Trophoblast cell (in vitro differentiated cells and primary cell): Measurements from ENCODE around the gene SCAPER.

Source experiments
- DNase-seq, 2 donors: peaks; one replicate each; pipeline ENCODE4 v3.0.0-alpha.2; 2016
- H2AFZ ChIP-seq: 2 replicates; pipeline ENCODE4 v1.6.1; 2013; ENCODE audit warnings: low read length, moderate library complexity, mild to moderate bottlenecking; ENCODE audit not compliant: insufficient read depth, poor library complexity
- H2AK5ac ChIP-seq: 2 replicates; pipeline ENCODE4 v1.6.1; 2013; ENCODE audit warnings: mild to moderate bottlenecking, low read length
- H2BK120ac ChIP-seq: 2 replicates; pipeline ENCODE4 v1.6.1; 2013; ENCODE audit warnings: low read length, mild to moderate bottlenecking, moderate library complexity; ENCODE audit not compliant: insufficient read depth, poor library complexity
- H2BK12ac ChIP-seq: 2 replicates; pipeline ENCODE4 v1.6.1; 2013; ENCODE audit warnings: mild to moderate bottlenecking, low read length, moderate library complexity
- H2BK5ac ChIP-seq: 2 replicates; pipeline ENCODE4 v1.6.1; 2013; ENCODE audit warnings: low read length, low read depth, moderate library complexity, mild to moderate bottlenecking; ENCODE audit not compliant: poor library complexity
- H3K14ac ChIP-seq: 2 replicates; pipeline ENCODE4 v1.6.1; 2013; ENCODE audit warnings: mild to moderate bottlenecking, low read length
- H3K18ac ChIP-seq: 2 replicates; pipeline ENCODE4 v1.6.1; 2013; ENCODE audit warnings: mild to moderate bottlenecking, low read length
- H3K23ac ChIP-seq: 2 replicates; pipeline ENCODE4 v1.6.1; 2013; ENCODE audit warnings: low read length
- H3K27ac ChIP-seq: 2 replicates; pipeline ENCODE4 v1.5.1; 2013; ENCODE audit warnings: low read depth, mild to moderate bottlenecking, inconsistent platforms, low read length, moderate library complexity
- H3K27me3 ChIP-seq: 2 replicates; pipeline ENCODE4 v1.6.1; 2013; ENCODE audit warnings: inconsistent platforms, mild to moderate bottlenecking, low read length, moderate library complexity; ENCODE audit not compliant: insufficient read depth
- H3K36me3 ChIP-seq, 2 experiments: 1 replicate in 1 of 2; 2 replicates in 1 of 2; pipeline ENCODE4 v1.6.1; 2013; ENCODE audit warnings: low read length in 2 of 2, mild to moderate bottlenecking in 2 of 2, moderate library complexity in 1 of 2; ENCODE audit not compliant: insufficient read depth in 2 of 2, control insufficient read depth in 1 of 2
- H3K4ac ChIP-seq: 2 replicates; pipeline ENCODE4 v1.6.1; 2013; ENCODE audit warnings: low read depth, mild to moderate bottlenecking, low read length, moderate library complexity
- H3K4me1 ChIP-seq, 2 experiments: 1 replicate in 1 of 2; 2 replicates in 1 of 2; pipeline ENCODE4 v1.6.1; 2013; ENCODE audit warnings: low read length in 2 of 2, mild to moderate bottlenecking in 2 of 2, moderate library complexity in 1 of 2; ENCODE audit not compliant: insufficient read depth in 2 of 2, control insufficient read depth in 1 of 2
- H3K4me2 ChIP-seq: 2 replicates; pipeline ENCODE4 v1.6.1; 2013; ENCODE audit warnings: inconsistent platforms, mild to moderate bottlenecking, low read length, moderate library complexity
- H3K4me3 ChIP-seq: 2 replicates; pipeline ENCODE4 v1.5.1; 2013; ENCODE audit warnings: mild to moderate bottlenecking, low read depth, low read length, inconsistent platforms
- H3K79me1 ChIP-seq: one replicate; pipeline ENCODE4 v1.6.1; 2013; ENCODE audit warnings: low read length
- H3K79me2 ChIP-seq: 2 replicates; pipeline ENCODE4 v1.6.1; 2013; ENCODE audit warnings: low read length, mild to moderate bottlenecking; ENCODE audit not compliant: control insufficient read depth, insufficient read depth, poor library complexity
- H3K9ac ChIP-seq: 2 replicates; pipeline ENCODE4 v1.6.1; 2013; ENCODE audit warnings: mild to moderate bottlenecking, low read length
- H3K9me3 ChIP-seq: 2 replicates; pipeline ENCODE4 v1.6.1; 2013; ENCODE audit warnings: low read depth, mild to moderate bottlenecking, control low read depth, inconsistent platforms, low read length; ENCODE audit not compliant: insufficient read depth
- H4K12ac ChIP-seq: 2 replicates; pipeline ENCODE4 v1.6.1; 2013; ENCODE audit warnings: low read depth, mild to moderate bottlenecking, low read length, moderate library complexity
- H4K8ac ChIP-seq: 2 replicates; pipeline ENCODE4 v1.6.1; 2013; ENCODE audit warnings: low read depth, mild to moderate bottlenecking, low read length, moderate library complexity
- H4K91ac ChIP-seq: one replicate; pipeline ENCODE4 v1.6.1; 2013; ENCODE audit warnings: low read depth, mild to moderate bottlenecking, low read length, moderate library complexity
- WGBS: extraction: QIAGEN DNeasy Blood & Tissue Kit; methylation state at CpG from one replicate; pipeline ENCODE4 v1.1.7; 2013; ENCODE audit warnings: missing lambda C conversion rate; ENCODE audit not compliant: insufficient read length, insufficient coverage; ENCODE audit errors: extremely low coverage; 5-methylcytosine and 5-hydroxymethylcytosine counted together

Gene SCAPER

GRCh38 chr15:76358453-76358852 is 546.7 kb downstream of the SCAPER start:
- WGBS = no CpG with 5 or more reads among the region's 3 CpGs
- Histone ChIP-seq H3K9ac (no peak overlapping the region), H3K36me3 (no peaks in the 10 kb centered on the region), H2AFZ (no peak overlapping the region), H2AK5ac (no peak overlapping the region), H2BK5ac (no peak overlapping the region), H4K91ac (no peak overlapping the region), H3K79me2 (no peaks in the 10 kb centered on the region), H3K4ac (no peak overlapping the region), H4K12ac (no peak overlapping the region), H3K18ac (no peak overlapping the region), H3K4me1 (no peaks in the 10 kb centered on the region), H3K9me3 (no peaks in the 10 kb centered on the region), H4K8ac (no peak overlapping the region), H3K4me3 (no peak overlapping the region), H3K4me2 (no peak overlapping the region), H3K79me1 (no peaks in the 10 kb centered on the region), H3K23ac (no peak overlapping the region), H3K27ac (no peak overlapping the region), H3K14ac (no peak overlapping the region), H2BK120ac (no peak overlapping the region), H3K27me3 (no peaks in the 10 kb centered on the region), H2BK12ac (no peak overlapping the region)
- DNase-seq = no peak

- Histone ChIP-seq H3K4me2 (no peak overlapping the region), H3K14ac (no peak overlapping the region), H4K12ac (no peak overlapping the region), H3K79me1 (no peaks in the 10 kb centered on the region), H3K18ac (no peak overlapping the region), H3K4me1 (no peaks in the 10 kb centered on the region), H3K9ac (no peak overlapping the region), H3K36me3 (no peaks in the 10 kb centered on the region), H2AK5ac (no peak overlapping the region), H3K23ac (no peak overlapping the region), H3K9me3 (no peaks in the 10 kb centered on the region), H3K79me2 (no peaks in the 10 kb centered on the region), H2BK120ac (no peak overlapping the region), H3K4ac (no peak overlapping the region), H3K27me3 (no peaks in the 10 kb centered on the region), H2BK5ac (no peak overlapping the region), H3K27ac (no peak overlapping the region), H4K8ac (no peak overlapping the region), H2AFZ (no peak overlapping the region), H4K91ac (no peak overlapping the region), H2BK12ac (no peak overlapping the region), H3K4me3 (no peak overlapping the region)
- no peak for DNase-seq
- WGBS = no CpG with 5 or more reads among the region's 3 CpGs
Measured at GRCh38 chr15:76354823-76355440, 550.2 kb downstream of the SCAPER start.

- H3K4ac ChIP-seq = no peak overlapping the region
- H3K27me3 ChIP-seq = no peaks in the 10 kb centered on the region
- no peak overlapping the region for H4K12ac ChIP-seq
- no peak overlapping the region for H2BK12ac ChIP-seq
- DNase-seq = no peak
- H3K4me3 ChIP-seq = no peak overlapping the region
- H2AFZ ChIP-seq = no peak overlapping the region
- no peak overlapping the region for H2BK5ac ChIP-seq
- no peak overlapping the region for H3K9ac ChIP-seq
- H4K91ac ChIP-seq = no peak overlapping the region
- no peaks in the 10 kb centered on the region for H3K4me1 ChIP-seq
- no peak overlapping the region for H3K14ac ChIP-seq
- H3K18ac ChIP-seq = no peak overlapping the region
- no peaks in the 10 kb centered on the region for H3K79me2 ChIP-seq
- H3K23ac ChIP-seq = no peak overlapping the region
- H2BK120ac ChIP-seq = no peak overlapping the region
- H2AK5ac ChIP-seq = no peak overlapping the region
- H3K36me3 ChIP-seq = no peaks in the 10 kb centered on the region
- H3K79me1 ChIP-seq = no peaks in the 10 kb centered on the region
- H3K4me2 ChIP-seq = no peak overlapping the region
- WGBS = no CpG with 5 or more reads among the region's 10 CpGs
- H3K27ac ChIP-seq = no peak overlapping the region
- no peak overlapping the region for H4K8ac ChIP-seq
- H3K9me3 ChIP-seq = no peaks in the 10 kb centered on the region
Measured at GRCh38 chr15:76353903-76354302, 551.2 kb downstream of the SCAPER start.

GRCh38 chr15:76353023-76353577 is 552.0 kb downstream of the SCAPER start:
- Histone ChIP-seq H3K4me1 (no peaks in the 10 kb centered on the region), H2BK5ac (no peak overlapping the region), H3K14ac (no peak overlapping the region), H4K8ac (no peak overlapping the region), H3K9me3 (no peaks in the 10 kb centered on the region), H3K36me3 (no peaks in the 10 kb centered on the region), H3K18ac (no peak overlapping the region), H4K91ac (no peak overlapping the region), H2BK12ac (no peak overlapping the region), H2AFZ (no peak overlapping the region), H3K23ac (no peak overlapping the region), H3K79me1 (no peaks in the 10 kb centered on the region), H4K12ac (no peak overlapping the region), H3K4me2 (no peak overlapping the region), H2AK5ac (no peak overlapping the region), H3K9ac (no peak overlapping the region), H3K27me3 (no peaks in the 10 kb centered on the region), H3K4ac (no peak overlapping the region), H2BK120ac (no peak overlapping the region), H3K27ac (no peak overlapping the region), H3K4me3 (no peak overlapping the region), H3K79me2 (no peaks in the 10 kb centered on the region)
- no CpG with 5 or more reads among the region's 1 CpG for WGBS
- no peak for DNase-seq
